HepG2 (cell line): ENCODE results near the gene DGAT2. TPM values are rescaled to one million over a fixed set of nuclear protein-coding genes. Genes with fewer than 3 reads are reported as not detected.
A peak's percentile ranks its signal among the peaks of the same experiment; 100 is the strongest.

Experiments
- BRD4 ChIP-seq: sonication (generic); formaldehyde crosslinking; IDR thresholded peaks from 2 replicates; pipeline ENCODE4 v1.4.0; 2020; ENCODE audit warnings: missing genetic modification reagents
- HOXA3 ChIP-seq: sonication (generic); formaldehyde crosslinking; IDR thresholded peaks from 2 replicates; pipeline ENCODE4 v1.5.0; 2020; ENCODE audit warnings: missing genetic modification reagents
- KDM2A ChIP-seq: sonication (generic); formaldehyde crosslinking; IDR thresholded peaks from 2 replicates; pipeline ENCODE4 v1.4.0; 2020; ENCODE audit warnings: low read depth, missing genetic modification reagents, borderline replicate concordance
- KLF6 ChIP-seq: IDR thresholded peaks from 2 replicates; pipeline ENCODE4 v1.8.0; 2016; ENCODE audit warnings: missing biosample characterization, missing genetic modification reagents
- MIER3 ChIP-seq: IDR thresholded peaks from 2 replicates; pipeline ENCODE4 v1.6.1; 2016; ENCODE audit warnings: missing compliant biosample characterization, borderline replicate concordance
- MYC ChIP-seq: sonication (generic); formaldehyde crosslinking; IDR thresholded peaks from 2 replicates; pipeline ENCODE4 v1.9.0; 2021; ENCODE audit warnings: missing genetic modification reagents, borderline replicate concordance
- PRDM15 ChIP-seq: sonication (generic); formaldehyde crosslinking; IDR thresholded peaks from 2 replicates; pipeline ENCODE4 v1.4.0; 2020; ENCODE audit warnings: missing genetic modification reagents
- PRPF4 ChIP-seq: fragments of 200-400 bp; formaldehyde crosslinking; IDR thresholded peaks from 2 replicates; pipeline ENCODE4 v1.6.1; 2016; ENCODE audit warnings: low read length, low read depth; ENCODE audit not compliant: poor library complexity, severe bottlenecking
- RFX1 ChIP-seq: fragments of 450-650 bp; IDR thresholded peaks from 2 replicates; pipeline ENCODE4 v1.6.1; 2017
- RFXAP ChIP-seq: sonication (generic); formaldehyde crosslinking; IDR thresholded peaks from 2 replicates; pipeline ENCODE4 v1.4.0; 2020; ENCODE audit warnings: missing genetic modification reagents, borderline replicate concordance
- SMYD3 ChIP-seq: sonication (generic); formaldehyde crosslinking; IDR thresholded peaks from 2 replicates; pipeline ENCODE4 v1.8.1; 2023; ENCODE audit warnings: mild to moderate bottlenecking, missing genetic modification reagents
- SOX6 ChIP-seq, 2 experiments: fragments of 450-650 bp in 1 of 2; sonication (generic) in 1 of 2; formaldehyde crosslinking in 1 of 2; IDR thresholded peaks; 2 replicates each; pipeline versions ENCODE4 v1.4.0 to v1.6.1; 2017 to 2020; ENCODE audit warnings: antibody characterized with exemption in 1 of 2, mild to moderate bottlenecking in 1 of 2, missing genetic modification reagents in 1 of 2
- SP5 ChIP-seq: IDR thresholded peaks from 2 replicates; pipeline ENCODE4 v1.6.1; 2016; ENCODE audit warnings: low read depth, borderline replicate concordance
- TAF15 ChIP-seq: fragments of 200-400 bp; formaldehyde crosslinking; IDR thresholded peaks from one replicate; pipeline ENCODE4 v1.6.1; 2018; ENCODE audit warnings: mild to moderate bottlenecking, low read depth, low read length; ENCODE audit not compliant: poor library complexity, severe bottlenecking
- ZBTB14 ChIP-seq: sonication (generic); formaldehyde crosslinking; IDR thresholded peaks from 2 replicates; pipeline ENCODE4 v1.4.0; 2020; ENCODE audit warnings: missing genetic modification reagents
- ZC3H13 ChIP-seq: sonication (generic); formaldehyde crosslinking; IDR thresholded peaks from 2 replicates; pipeline ENCODE4 v1.8.1; 2023; ENCODE audit warnings: mild to moderate bottlenecking, missing genetic modification reagents, moderate library complexity
- ZIK1 ChIP-seq: sonication (generic); formaldehyde crosslinking; IDR thresholded peaks from 2 replicates; pipeline ENCODE4 v1.5.0; 2020; ENCODE audit warnings: mild to moderate bottlenecking, low read depth, missing genetic modification reagents, borderline replicate concordance
- ZNF232 ChIP-seq: sonication (generic); formaldehyde crosslinking; IDR thresholded peaks from 2 replicates; pipeline ENCODE4 v1.4.0; 2020; ENCODE audit warnings: missing genetic modification reagents, borderline replicate concordance
- ZNF331 ChIP-seq: sonication (generic); formaldehyde crosslinking; IDR thresholded peaks from 2 replicates; pipeline ENCODE4 v1.4.0; 2020; ENCODE audit warnings: missing genetic modification reagents
- ZNF605 ChIP-seq: sonication (generic); formaldehyde crosslinking; IDR thresholded peaks from 2 replicates; pipeline ENCODE4 v1.8.0; 2022; ENCODE audit warnings: mild to moderate bottlenecking, missing genetic modification reagents
- ZNF674 ChIP-seq: sonication (generic); formaldehyde crosslinking; IDR thresholded peaks from 2 replicates; pipeline ENCODE4 v1.5.0; 2020; ENCODE audit warnings: low read depth, mild to moderate bottlenecking, missing genetic modification reagents
- ZNF720 ChIP-seq: sonication (generic); formaldehyde crosslinking; IDR thresholded peaks from 2 replicates; pipeline ENCODE4 v1.4.0; 2020; ENCODE audit warnings: missing genetic modification reagents
- ZNF777 ChIP-seq: sonication (generic); formaldehyde crosslinking; IDR thresholded peaks from 2 replicates; pipeline ENCODE4 v1.4.0; 2020; ENCODE audit warnings: missing genetic modification reagents
- polyA plus RNA-seq, 8 experiments: library from polyadenylated mRNA; depleted of rRNA in 3 of 8; stranded (reverse) in 7 of 8; unstranded in 1 of 8; fragments of >200 nt; fragmentation: Illumina TruSeq in 4 of 8; extraction: Trizol in 4 of 8; gene quantifications; 2 replicates each; pipeline versions ENCODE4 v1.2.1 to v1.2.3, GENCODE V29; 2011 to 2016; ENCODE audit warnings: low read depth in 4 of 8, missing spikeins in 1 of 8, mixed read lengths in 1 of 8; ENCODE audit not compliant: insufficient read depth in 1 of 8
- total RNA-seq, 5 experiments: library from RNA; depleted of rRNA; stranded (reverse); fragments of >200 nt; fragmentation: Illumina TruSeq; extraction: Trizol; gene quantifications; 2 replicates each; pipeline ENCODE4 v1.2.3, GENCODE V29; 2016; ENCODE audit warnings: low read depth in 1 of 5
- TF ChIP-seq, protein P1 (sequence below): sonication (generic); formaldehyde crosslinking; IDR thresholded peaks from 2 replicates; pipeline ENCODE4 v1.5.0; 2020; ENCODE audit warnings: mild to moderate bottlenecking, missing genetic modification reagents

DGAT2 gene
- total and polyA plus RNA-seq, 2 of the 13 experiments (the other 11 are each of a cell fraction or from before 2014, with no cell fraction given) = 39.0 to 65.6 TPM

DNA sequence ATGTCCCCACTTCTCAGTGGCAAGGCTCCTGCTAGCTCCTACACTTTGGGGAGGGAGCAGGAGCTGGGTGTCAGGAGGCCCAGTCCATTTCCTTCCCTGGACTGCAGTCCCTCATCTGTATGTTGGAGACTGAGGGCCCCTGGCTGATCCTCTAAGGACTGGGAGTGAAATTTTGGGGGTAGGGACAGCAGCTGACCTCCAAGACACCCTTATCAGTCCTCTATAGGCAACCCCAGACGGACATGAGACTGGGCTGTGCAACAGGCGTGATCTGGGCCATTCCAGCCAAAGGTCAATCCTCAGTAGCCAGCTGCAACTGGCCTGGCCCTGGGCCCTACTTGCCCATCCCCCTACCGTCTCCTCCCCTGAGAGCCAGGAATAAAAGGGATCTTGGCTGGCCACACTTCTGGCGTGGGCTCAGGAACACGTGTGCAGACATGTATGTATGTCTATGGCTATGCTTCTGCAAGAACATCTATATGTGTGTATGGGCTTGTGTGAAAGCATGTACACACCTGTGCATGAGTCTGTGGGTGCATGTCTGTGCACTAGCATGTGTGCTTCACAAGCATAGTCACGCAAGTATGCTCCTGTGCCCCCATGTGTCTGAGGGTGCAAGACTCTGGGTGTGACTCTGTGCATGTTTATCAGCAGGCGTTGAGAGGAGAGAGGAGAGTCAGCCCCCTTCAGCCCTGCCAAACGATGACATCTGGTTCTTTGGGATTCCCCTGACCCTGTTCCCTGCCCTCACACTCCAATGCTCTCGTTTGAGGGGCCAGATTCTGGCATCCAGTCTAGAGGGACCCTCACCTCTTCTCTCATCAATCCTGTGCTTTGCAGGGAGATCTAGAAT lies 24.6 kb upstream of the DGAT2 start (continued):
- TF ChIP-seq ZNF674 (CRISPR knock-in tag) (no peak), MYC (CRISPR knock-in tag) (no peak), ZNF232 (no peak), ZNF777 (CRISPR knock-in tag) (no peak), PRPF4 (no peak), TAF15 (no peak), KDM2A (CRISPR knock-in tag) (no peak), HOXA3 (CRISPR knock-in tag) (peak; percentile 81), RFXAP (CRISPR knock-in tag) (no peak), ZBTB14 (CRISPR knock-in tag) (no peak), BRD4 (0 out of 2 replicates have a peak, but pooled peaks have one; percentile 28), ZNF605 (CRISPR knock-in tag) (0 out of 2 replicates have a peak, but pooled peaks have one; percentile 39), MIER3 (CRISPR knock-in tag) (peak; percentile 60; the same call in 1 of the 2 replicates), SMYD3 (CRISPR knock-in tag) (no peak), ZNF720 (CRISPR knock-in tag) (no peak), ZIK1 (CRISPR knock-in tag) (no peak), KLF6 (CRISPR knock-in tag) (no peak), ZNF331 (CRISPR knock-in tag) (peak; percentile 24; the same call in 1 of the 2 replicates), PRDM15 (CRISPR knock-in tag) (no peak), RFX1 (no peak), ZC3H13 (CRISPR knock-in tag) (no peak), SOX6 (IDR thresholded peaks at IDR 0.05) (no peak), SOX6 (CRISPR knock-in tag; IDR thresholded peaks at IDR 0.05) (peak; percentile 77), SP5 (CRISPR knock-in tag) (0 out of 2 replicates have a peak, but pooled peaks have one; percentile 19)
- TF ChIP-seq, protein P1, sequence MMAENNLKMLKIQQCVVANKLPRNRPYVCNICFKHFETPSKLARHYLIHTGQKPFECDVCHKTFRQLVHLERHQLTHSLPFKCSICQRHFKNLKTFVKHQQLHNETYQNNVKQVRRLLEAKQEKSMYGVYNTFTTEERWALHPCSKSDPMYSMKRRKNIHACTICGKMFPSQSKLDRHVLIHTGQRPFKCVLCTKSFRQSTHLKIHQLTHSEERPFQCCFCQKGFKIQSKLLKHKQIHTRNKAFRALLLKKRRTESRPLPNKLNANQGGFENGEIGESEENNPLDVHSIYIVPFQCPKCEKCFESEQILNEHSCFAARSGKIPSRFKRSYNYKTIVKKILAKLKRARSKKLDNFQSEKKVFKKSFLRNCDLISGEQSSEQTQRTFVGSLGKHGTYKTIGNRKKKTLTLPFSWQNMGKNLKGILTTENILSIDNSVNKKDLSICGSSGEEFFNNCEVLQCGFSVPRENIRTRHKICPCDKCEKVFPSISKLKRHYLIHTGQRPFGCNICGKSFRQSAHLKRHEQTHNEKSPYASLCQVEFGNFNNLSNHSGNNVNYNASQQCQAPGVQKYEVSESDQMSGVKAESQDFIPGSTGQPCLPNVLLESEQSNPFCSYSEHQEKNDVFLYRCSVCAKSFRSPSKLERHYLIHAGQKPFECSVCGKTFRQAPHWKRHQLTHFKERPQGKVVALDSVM (CRISPR knock-in tag) = no peak
